ENCODE data around the gene GRIA4. TPM values are rescaled to one million over a fixed set of nuclear protein-coding genes. Genes with fewer than 3 reads are reported as not detected.
A peak's percentile ranks its signal among the peaks of the same experiment; 100 is the strongest.

The GRIA4 gene
- 1 to 10 TPM in 1 of 2 donors, not detected in 1; 1.2 TPM for total RNA-seq

DNA sequence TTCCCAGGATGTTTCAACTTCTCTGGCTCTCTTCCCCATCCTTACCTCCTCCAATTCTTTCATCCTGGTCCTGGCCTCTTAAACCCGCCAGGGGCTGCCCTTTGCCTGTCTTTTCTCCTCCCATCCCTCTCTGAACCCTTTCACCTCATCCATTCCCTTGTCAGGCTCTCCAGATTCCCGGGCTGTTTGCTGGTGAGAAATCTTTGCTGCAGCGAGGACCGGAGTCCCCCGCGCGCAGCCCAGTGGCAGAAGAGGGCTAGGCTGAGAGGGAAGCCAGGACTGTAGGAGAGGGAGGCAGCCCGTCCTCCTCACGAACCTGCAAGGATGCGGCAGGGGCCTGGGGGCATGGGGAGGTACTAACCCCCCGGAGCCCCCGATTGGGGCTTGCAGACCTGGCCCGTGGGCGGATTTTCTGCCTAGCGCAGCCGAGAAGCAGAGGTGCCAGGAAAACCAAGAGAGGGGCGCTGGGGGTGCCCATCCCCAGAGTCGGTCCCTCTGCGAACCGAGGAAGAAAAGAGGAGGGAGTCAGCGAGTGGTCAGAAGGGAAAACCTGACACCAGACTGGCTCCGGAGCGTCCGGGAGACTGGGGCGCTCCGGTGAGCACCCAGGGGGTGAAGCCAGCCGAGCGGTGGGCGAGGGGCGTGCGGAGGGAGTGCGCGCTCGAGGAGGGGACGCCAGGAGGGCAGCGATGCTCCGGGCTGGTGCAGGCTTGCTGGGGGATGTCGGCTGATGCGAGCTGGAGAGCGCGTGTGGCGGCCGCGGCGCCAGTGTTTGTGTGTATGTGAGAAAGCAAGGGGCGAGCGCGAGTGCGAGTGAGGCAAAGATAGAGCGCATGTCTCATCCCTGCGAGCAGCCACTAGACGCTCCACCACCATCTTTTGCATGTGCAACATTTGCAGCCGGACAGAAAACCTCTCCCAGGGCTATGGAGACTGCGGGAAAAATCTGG lies at the start of gene GRIA4:
GRIA4 (plus strand) TSS at position 242 of the 950 bp plus-strand sequence. CDS start 925 bp downstream, outside the sequence.
- H3K4me3 ChIP-seq: peak within 1 kb of the TSS; percentile 67
- no peak within 1 kb of the TSS for H3K27ac ChIP-seq
- TF ChIP-seq, protein P1, sequence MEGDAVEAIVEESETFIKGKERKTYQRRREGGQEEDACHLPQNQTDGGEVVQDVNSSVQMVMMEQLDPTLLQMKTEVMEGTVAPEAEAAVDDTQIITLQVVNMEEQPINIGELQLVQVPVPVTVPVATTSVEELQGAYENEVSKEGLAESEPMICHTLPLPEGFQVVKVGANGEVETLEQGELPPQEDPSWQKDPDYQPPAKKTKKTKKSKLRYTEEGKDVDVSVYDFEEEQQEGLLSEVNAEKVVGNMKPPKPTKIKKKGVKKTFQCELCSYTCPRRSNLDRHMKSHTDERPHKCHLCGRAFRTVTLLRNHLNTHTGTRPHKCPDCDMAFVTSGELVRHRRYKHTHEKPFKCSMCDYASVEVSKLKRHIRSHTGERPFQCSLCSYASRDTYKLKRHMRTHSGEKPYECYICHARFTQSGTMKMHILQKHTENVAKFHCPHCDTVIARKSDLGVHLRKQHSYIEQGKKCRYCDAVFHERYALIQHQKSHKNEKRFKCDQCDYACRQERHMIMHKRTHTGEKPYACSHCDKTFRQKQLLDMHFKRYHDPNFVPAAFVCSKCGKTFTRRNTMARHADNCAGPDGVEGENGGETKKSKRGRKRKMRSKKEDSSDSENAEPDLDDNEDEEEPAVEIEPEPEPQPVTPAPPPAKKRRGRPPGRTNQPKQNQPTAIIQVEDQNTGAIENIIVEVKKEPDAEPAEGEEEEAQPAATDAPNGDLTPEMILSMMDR (IDR thresholded peaks at IDR 0.05): no peak
- no peaks in the 10 kb centered on the region for H3K9me3 ChIP-seq
- H3K27me3 ChIP-seq (replicated peaks; ENCODE audit: insufficient read depth): no peaks in the 10 kb centered on the region
- H3K36me3 ChIP-seq: no peaks in the 10 kb centered on the region
- ATAC-seq (ENCODE audit: insufficient number of reproducible peaks, low FRiP score, low read depth) (no peak), DNase-seq (ENCODE audit: low spot score) (no peak)
- H3K4me1 ChIP-seq (ENCODE audit: control insufficient read depth in 1 of 2, low read depth in 2 of 2): peaks cover 9 to 18% of the 10 kb centered on the region in 2 donors

DNA sequence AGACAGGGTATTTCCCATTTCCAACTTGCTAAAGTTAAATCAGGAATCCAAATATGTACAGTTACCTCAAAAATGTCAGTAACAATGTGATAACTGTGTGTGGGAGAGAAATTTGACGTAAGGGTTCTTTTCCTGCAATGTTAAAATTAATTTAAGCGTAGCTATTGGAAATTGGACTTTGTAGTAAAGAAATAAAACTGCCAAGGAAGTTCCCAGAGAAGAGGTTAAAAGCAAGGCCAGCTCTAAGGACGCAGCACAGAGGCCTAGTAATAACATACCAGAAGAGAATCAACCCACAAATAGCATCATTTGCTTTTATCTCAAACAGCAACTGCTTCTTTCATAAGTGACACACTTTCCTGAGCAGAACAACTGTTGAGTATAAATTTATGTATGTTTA lies 36.8 kb upstream of the GRIA4 start:
- H3K27ac ChIP-seq: no peak overlapping the region
- no peaks in the 10 kb centered on the region for H3K27me3 ChIP-seq (replicated peaks; ENCODE audit: insufficient read depth)
- DNase-seq (ENCODE audit: low spot score) (no peak), ATAC-seq (ENCODE audit: insufficient number of reproducible peaks, low FRiP score, low read depth) (no peak)
- no peaks in the 10 kb centered on the region for H3K36me3 ChIP-seq
- H3K9me3 ChIP-seq: no peaks in the 10 kb centered on the region
- H3K4me1 ChIP-seq (ENCODE audit: control insufficient read depth in 1 of 2, low read depth in 2 of 2): no peaks in the 10 kb centered on the region
- H3K4me3 ChIP-seq: no peak overlapping the region
- TF ChIP-seq, protein P1 (IDR thresholded peaks at IDR 0.05): no peak

DNA sequence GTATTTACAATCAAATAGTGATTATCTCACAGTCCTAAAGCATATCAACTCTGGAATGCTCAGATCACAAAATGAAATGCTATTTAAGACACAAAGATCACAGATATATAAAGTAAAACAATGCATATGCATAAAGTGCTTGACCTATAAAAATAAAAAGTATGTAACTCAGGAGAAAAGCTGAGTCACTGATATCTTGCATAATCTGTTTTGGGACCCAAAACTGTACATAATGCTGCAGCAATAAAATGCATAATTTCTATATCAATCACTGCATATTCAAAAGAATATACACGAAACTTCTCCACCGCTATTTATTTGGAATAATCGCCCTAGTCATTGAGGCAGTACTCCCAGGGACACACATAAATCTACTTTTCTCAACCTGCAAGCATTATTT lies 34.9 kb upstream of the GRIA4 start:
- H3K36me3 ChIP-seq: no peaks in the 10 kb centered on the region
- no peak for DNase-seq (ENCODE audit: low spot score)
- no peaks in the 10 kb centered on the region for H3K27me3 ChIP-seq (replicated peaks; ENCODE audit: insufficient read depth)
- H3K27ac ChIP-seq: no peak overlapping the region
- no peak for ATAC-seq (ENCODE audit: insufficient number of reproducible peaks, low FRiP score, low read depth)
- no peaks in the 10 kb centered on the region for H3K9me3 ChIP-seq
- TF ChIP-seq, protein P1 (IDR thresholded peaks at IDR 0.05): no peak
- no peak overlapping the region for H3K4me3 ChIP-seq
- no peaks in the 10 kb centered on the region for H3K4me1 ChIP-seq (ENCODE audit: control insufficient read depth in 1 of 2, low read depth in 2 of 2)

DNA sequence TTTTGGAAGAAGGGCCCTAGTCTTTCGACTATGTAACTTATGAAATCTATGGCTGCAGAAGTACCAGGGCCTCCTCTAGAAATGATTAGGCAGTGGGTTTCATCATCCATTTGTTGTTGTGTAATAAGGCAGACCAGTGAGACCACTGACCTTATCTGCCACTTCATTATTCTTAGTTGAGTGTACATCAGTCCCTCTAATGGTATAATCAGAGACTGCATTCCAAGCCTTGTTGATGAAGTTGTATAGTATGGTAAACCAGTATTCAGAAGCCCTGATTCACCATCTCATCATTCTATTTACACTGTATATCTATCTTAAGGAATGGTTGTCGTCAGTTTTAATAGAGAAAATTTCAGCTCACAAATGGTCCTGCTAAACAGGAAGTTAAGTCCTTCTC lies 32.2 kb upstream of the GRIA4 start:
- Histone ChIP-seq H3K27ac (no peak overlapping the region), H3K36me3 (no peaks in the 10 kb centered on the region), H3K4me1 (ENCODE audit: control insufficient read depth in 1 of 2, low read depth in 2 of 2) (no peaks in the 10 kb centered on the region), H3K27me3 (replicated peaks; ENCODE audit: insufficient read depth) (no peaks in the 10 kb centered on the region), H3K4me3 (no peak overlapping the region), H3K9me3 (no peaks in the 10 kb centered on the region)
- TF ChIP-seq, protein P1 (IDR thresholded peaks at IDR 0.05): no peak
- ATAC-seq (ENCODE audit: insufficient number of reproducible peaks, low FRiP score, low read depth) (no peak), DNase-seq (ENCODE audit: low spot score) (no peak)

DNA sequence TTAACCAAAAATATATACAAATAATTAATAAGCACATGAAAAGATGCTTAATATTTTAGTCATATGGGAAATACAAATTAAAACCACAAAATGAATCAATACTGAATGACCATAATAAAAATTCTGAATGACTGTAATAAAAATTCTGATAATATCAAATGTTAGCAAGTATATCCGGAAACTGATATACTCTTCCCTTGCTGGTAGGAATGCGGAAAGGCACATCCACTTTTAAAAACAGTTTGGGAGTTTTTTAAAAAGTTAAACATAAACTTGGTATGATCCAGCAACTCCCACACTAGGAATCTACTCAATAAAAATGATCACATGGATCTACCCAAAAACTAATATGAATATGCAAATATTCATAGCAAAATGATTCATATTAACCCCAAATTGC lies 30.8 kb upstream of the GRIA4 start:
- Histone ChIP-seq H3K36me3 (no peaks in the 10 kb centered on the region), H3K4me1 (ENCODE audit: control insufficient read depth in 1 of 2, low read depth in 2 of 2) (no peaks in the 10 kb centered on the region), H3K27ac (no peak overlapping the region), H3K9me3 (no peaks in the 10 kb centered on the region), H3K27me3 (replicated peaks; ENCODE audit: insufficient read depth) (no peaks in the 10 kb centered on the region), H3K4me3 (no peak overlapping the region)
- no peak for ATAC-seq (ENCODE audit: insufficient number of reproducible peaks, low FRiP score, low read depth)
- TF ChIP-seq, protein P1 (IDR thresholded peaks at IDR 0.05): no peak
- DNase-seq (ENCODE audit: low spot score): no peak
